Measurements from ENCODE around the gene SERPINH1.
"Not testable (repeated sequence)": the region's sequence is repeated elsewhere in the genome, so short reads cannot be mapped to it uniquely, and the experiment has no call there.

The SERPINH1 gene

DNA sequence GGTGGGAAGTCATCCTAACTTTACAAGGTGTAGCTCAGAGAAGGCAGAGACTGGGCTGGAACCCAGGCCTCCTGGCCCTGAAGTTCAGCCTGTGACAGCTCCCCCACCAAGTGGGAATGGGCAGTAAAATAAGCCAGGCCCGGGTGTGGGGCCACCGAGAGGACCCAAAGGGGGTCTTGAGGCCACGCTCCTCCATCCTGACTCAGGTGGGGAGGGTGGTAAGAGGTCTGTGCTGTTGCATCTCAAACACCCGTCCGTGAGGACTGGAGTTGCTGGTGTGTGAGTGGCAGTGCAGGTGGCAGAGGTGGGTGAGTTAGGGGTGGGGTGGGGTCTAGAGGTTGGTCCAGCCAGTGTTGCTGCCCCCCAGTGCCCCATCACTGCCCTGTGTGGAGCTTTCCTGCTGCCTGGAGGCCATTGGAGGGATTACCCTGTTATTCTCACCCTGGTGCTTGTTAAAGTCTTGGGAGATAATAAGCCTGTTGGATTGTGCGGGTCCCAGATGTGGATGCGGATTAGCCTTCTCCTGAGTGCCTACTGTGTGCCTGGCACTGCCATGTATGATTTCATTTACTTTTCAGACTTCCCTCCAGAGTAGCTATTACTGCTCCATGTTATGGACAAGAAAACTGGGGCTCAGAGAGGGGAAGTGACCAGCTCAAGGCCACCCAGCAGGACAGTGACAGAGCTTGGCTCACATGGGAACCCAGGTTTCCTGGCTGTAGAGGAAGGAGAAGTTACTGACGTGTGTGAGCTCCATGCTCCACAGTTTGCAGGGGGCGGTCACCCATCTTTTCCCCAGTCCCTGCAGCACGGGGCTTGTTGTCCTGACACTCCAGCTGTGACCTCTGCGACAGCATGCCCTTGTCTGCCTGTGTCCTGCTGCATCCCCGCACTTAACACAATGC, 12.9 kb downstream of the SERPINH1 start:
- peak; percentile 48 for DNase-seq (ENCODE audit: low spot score)

DNA sequence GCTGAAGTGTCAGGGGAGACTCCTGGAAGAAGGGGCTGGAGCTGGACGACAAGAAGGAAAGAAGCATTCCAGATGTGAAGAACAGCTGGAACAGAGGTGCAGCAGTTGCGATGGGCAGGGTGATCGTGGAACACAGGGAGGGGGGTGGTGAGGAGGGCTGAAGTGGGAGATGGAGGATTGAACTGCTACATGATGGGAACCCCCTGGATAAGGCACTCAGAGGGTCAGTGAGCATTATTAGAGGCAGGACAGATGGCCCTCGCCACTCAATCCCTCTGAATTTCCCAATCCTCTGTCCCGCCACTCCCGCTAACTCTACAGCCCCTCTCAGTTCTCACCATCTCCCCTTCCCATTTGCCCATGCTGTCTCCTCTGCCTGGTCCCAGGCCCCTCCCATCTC, 14.0 kb downstream of the SERPINH1 start:
- no peak for DNase-seq (ENCODE audit: low spot score)

DNA sequence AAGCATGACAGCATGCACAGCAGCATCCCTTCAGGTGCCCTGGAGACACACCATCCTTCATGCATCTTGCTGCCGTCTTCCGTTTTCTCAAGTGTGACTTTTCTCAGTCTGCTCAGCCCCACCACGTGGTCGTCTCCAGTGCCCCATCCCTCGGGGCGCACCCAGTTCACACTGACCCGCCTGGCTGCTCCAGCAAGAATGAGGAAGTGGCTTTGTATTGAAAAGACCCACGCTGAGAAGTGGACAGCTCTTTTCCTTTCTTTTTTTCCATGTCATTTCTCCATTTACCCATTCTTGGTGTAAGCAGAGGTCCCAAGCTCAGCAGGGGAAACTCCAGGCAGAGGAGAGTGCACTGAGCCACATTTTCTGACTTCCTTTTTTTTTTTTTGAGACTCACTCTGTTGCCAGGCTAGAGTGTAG, 14.5 kb downstream of the SERPINH1 start:
- DNase-seq (ENCODE audit: low spot score) = peak; percentile 69

DNA sequence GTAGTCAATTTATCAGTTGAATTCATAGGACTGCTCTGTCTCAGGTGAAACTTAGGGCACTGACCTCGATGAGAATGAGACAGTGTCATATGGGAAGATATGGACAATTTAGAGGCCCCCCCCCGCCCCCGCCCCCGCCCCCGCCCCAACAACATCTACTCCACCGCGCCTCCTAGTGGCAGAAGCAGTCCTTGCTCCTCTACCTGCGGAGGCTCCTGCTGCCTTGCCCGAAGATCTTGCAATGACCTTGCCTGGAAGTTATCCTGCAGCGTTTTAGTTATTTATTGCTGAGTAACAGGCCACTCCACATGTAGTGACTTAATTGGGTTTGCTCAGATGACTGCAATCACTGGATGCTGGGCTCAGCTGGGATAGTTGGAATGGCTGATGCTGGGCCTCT, 15.2 kb downstream of the SERPINH1 start:
- DNase-seq (ENCODE audit: low spot score) = peak; percentile 74

DNA sequence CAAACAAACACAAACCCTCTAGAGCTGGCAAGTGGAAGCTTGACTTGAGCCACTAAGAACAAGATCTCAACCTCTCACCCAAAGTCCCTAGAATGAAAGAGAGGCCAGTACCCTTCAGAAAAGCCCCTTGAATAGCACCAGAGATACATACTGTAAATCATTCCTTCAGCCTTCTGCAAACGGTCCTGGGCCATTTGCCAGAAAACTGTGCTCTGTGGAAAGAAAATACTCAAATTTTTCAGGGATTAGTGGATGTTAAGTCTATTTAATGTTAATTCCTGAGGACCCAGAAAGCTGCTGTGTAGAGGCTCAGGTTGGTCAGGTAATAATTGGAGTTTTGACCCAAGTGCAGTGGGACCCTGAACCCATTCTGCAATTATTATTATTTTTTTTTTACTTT, 16.9 kb downstream of the SERPINH1 start:
- no peak for DNase-seq (ENCODE audit: low spot score)

DNA sequence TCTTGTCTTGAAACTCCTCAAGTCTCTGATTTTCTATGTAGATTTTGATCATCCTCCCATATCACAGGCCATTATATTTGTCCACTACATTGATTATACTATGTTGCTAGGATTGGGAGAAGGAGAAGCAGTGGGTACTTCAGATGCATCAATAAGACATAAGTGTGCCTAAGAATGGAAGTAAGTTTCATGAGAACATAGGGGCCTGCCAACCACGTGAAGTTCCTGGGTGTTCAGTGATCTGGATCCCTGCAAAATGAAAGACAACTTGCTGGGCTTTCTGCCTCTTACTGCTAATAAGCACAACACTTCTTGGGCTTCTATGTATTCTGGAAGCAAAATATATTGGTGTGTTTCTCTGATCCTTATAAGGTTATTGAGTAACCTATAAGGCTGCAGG, 17.8 kb downstream of the SERPINH1 start:
- DNase-seq (ENCODE audit: low spot score) = no peak

DNA sequence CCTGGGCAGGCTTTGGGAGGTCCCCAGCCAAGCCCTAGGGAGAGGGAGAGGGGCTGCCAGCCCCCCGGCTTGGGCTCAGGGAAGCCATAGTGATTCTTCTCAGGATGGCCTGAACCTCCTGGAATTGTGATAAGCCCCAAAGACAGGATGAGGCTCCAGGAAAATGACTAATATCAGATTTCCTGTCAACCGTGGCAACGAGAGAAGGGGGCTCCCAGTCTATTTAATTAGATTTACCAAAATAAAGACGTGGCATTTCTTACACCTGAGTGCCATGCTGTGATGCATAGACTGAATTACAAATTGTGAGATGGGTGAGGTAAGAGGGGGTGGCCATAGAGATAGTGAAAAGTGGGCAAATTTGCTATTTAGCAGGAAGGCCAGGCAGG, 20.4 kb downstream of the SERPINH1 start:
- no peak for DNase-seq (ENCODE audit: low spot score)

DNA sequence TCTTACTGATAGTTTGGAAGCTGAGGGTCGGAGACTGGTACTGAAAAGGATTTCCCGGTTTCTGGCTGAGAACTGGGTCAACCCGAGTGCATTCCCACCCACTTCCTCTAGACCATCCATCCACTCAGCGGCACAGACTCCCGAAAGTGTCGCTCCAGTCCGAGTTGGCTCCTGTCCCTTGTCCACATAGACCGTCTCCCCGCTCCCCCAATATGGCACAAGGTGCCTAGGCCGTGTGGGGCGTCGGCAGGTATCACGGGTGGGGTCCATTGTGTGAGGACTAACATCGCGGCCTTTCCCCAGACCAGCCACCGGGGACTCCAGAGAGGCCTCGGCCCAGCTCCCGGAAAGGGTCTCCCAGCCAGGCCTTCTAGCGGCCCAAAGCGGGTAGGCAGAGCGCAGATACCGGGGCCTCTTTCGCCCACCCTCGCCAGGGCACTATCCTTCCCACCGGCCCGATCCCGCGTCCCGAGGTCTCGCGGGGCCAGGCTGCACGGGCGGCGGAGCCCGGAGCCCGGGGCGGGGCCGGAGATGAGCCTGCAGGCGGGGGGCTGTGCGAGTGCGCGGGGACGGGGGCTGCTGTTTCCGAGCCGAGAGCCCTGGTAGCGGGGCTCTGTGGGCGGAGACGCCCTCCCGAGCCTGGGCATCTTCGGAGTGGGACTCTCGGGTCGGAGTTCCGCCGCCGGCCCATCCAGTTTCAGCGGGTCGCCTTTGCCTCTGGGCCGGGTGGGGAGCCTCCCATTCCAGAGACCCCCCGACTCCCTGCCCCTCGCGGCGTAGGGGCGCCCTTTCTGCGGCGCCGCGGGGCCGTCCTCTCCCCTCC, 21.1 kb downstream of the SERPINH1 start:
- peak; percentile 93 for DNase-seq (ENCODE audit: low spot score)

DNA sequence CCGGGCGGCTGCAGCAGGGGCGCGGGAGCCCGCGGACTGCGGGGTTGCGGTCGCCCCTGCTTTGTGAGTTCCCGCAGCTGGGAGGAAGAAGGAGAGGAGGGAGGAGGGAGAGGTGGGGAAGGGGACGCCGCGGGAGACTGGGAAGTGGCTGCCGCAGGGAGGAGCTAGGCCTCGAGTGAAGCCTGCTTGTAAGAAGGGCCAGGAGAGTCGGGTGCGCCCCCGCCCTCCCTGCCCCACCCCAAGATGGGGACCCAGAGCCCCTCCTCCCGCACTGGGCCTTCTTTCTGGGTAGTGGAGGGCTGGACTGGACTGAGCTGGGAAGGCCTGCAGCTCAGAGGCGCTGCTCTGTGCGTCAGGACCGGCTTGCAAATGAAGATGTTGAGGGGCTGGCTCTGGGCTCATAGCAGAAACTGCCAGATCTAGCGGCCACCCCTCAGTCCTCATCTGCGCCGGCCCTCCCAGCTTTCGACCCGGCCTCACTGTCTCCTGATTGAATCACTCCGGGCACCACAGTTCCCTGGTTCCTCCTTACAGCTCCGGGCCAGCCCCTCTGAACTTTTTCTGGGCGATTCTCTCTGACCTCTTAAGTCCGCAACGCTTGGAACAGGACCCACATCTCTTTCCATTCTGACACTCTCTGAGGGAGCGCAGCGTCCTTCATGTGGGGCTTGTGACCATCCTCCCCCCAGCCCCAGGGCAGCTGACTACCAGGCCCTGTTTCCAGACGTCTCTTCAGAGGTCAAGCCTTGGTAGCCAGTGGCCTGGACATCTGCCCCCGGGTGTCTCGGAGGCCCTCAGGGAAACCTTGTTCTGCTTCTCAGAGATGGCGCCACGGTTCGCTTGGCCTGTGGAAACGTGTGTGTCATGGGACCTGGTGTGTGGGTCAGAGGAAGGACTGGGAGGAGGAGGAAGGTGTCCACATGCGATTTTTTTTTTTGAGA, 21.9 kb downstream of the SERPINH1 start:
- peak; percentile 86 for DNase-seq (ENCODE audit: low spot score)

DNA sequence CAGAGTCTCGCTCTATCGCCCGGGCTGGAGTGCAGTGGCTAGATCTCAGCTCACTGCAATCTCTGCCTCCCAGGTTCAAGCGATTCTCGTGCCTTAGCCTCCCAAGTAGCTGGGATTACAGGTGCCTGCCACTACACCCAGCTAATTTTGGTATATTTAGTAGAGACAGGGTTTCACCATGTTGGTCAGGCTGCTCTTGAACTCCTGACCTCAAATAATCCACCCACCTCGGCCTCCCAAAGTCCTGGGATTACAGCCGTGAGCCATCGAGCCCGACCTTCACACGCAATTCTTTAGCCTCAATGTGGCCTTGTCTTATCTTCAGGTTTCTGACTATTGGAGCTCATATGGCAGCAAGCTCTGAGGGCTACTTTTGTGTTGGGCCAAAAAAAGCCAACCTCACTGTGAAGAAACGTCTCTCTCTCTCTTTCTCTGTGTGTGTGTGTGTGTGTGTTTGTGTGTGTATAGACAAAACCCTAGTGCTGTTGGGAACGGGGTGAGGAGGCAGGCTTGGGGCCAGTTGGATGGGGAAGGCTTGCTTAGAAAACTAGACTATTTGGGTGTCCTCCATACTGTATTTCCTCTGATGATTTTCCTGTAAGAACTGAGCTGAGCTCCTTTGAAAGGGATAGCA, 22.7 kb downstream of the SERPINH1 start:
- not testable (repeated sequence) for DNase-seq (ENCODE audit: low spot score)

DNA sequence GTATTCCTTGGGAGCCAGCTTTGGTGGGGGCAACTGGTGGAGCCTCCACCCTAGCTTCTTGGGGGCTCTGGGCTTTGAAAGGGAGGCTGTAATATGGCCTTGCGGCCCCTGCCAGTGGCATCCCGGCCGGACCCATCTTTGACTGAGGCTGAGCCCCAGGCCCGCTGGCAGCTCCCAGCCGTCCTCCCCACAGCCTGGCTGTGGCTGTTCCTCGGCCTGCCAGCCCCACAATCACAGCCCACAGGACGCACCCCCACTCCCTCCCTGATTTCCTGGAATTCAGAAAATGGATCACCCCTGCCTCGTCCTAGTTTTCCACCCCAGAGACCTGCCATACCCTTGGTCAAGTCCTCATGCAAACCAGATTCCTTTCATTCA, 23.2 kb downstream of the SERPINH1 start:
- no peak for DNase-seq (ENCODE audit: low spot score)

DNA sequence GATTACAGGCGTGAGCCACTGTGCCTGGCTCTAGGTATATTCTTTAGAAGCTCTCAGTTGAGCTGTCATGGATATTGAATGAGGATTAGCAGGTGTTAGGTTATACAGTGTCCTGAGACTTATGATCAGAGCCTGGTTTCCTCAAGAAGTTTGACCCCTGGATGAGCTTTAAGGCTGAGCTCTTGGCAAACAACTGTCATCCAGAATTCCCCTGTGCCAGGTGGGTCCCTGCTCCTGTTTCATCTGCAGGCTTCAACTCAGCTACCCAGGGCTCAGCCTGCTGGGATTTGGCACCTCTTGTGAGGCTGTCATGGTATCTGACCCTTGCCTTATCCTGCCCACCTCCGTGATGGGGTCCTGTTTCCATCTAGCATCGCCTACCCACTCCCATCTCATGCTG, 24.3 kb downstream of the SERPINH1 start:
- DNase-seq (ENCODE audit: low spot score) = no peak

DNA sequence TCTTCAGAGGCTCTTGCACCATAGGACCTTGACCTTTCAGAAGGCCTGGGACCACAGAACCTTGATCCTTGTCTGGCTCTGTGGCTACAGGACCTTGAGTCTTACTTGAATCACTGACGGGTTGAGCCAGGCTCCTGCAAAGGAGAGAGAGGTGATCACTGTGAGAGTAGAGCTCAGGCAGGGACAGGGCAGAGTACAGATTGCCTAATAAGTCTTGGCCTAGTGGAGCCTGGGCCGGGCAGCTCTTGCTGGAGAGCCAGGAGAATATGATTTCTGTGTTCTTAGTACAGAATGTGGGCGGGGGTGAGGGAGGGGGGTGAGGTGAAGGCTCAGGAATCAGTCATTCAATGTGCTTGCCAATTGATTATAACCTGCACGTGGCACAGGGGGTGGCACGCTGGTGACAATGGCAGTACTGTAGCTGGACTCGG, 26.0 kb downstream of the SERPINH1 start:
- no peak for DNase-seq (ENCODE audit: low spot score)

DNA sequence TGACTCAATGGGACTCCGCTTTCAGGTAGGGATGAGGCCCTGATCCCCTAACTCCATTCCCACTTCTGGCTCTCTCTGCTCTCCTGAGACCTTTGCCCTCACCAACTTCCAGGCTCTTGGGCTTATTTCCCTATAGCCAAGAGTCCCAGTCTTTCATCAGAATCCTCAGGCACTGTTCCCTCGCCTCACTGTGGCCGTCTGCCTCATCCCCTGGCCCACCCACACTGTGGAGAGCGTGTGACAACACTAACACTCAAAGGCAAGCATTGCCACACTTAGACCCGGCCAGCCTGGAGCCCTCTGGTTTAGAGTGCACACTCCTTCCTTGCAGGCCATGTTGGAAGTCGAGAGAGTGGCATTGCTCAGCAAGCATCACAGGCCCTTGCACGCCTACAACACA, 27.0 kb downstream of the SERPINH1 start:
- DNase-seq (ENCODE audit: low spot score) = no peak

DNA sequence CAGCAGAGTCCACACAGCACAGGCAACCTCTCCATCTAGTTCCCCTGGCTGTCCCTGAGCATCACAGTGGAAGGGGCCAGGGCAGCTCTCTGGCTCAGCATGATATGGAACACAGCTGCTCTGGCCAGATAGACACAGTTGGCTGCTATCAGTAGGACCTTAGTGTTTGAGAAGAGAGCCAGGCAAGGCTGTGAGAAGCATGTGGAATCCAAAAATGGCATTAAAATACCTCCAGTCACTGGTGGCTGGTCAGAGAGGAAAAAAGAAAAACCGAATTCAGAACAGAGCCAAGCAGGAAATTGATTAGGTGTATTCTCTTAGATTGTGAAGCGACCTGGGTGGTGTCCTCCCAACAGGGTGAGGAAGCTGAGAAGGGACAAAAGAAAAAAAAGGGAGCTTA, 27.9 kb downstream of the SERPINH1 start:
- DNase-seq (ENCODE audit: low spot score) = no peak

DNA sequence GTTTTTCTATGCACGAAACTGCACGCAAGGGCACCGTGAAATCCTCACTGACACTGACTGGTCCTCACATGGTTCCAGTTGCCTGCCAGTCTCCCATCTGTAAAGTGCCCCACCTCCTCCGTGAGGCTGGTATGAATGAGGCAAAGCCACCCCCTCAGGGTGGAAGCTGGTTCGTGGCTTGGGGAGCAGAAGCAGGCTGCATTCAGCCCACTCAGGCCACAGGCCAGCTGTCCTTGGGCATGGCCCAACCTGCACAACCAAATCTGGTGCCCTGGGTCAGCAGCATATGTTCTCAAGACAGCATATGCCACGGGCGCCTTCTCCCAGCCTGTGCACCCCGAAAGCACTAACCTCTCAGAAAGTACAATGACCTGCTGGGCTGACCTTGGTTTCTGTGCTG, 29.3 kb downstream of the SERPINH1 start:
- no peak for DNase-seq (ENCODE audit: low spot score)

DNA sequence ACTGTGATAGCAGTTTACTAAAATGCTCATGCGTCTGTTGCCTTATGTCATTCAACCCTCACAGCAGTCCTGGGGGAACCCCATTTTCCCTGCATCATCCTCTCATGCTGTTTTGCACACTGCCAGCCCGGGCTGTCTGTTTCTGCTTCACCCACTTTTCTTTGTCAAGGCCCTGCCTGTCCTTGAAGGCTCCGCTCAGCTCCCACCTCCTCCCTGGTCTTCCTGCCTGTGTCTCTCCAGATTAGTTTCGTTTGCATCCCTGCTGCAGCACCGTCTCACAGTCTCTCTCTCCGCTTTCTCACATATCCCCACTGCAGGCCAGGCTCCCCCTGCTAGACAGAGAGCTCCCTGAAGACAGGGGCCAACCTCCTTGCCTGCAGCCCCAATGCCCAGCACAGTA, 29.9 kb downstream of the SERPINH1 start:
- no peak for DNase-seq (ENCODE audit: low spot score)

DNA sequence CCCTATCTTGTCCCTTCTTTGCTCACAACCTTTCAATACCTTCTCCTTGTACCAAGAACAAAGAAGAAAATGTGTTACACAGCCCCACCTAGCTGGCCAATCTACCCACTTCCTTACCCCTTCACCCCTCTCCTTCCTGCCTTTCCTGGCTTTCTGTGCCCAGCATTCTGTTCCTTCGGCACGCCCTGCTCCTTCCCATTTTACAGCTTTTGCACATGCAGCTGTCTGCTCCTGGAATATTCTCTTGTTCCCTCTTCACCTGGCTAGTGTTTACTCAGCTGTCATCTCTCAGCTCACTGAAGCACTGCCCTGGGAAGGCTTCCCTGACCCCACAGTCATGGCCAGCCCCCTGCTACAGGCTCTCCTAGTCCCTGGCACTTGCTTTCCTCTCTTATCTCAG, 30.7 kb downstream of the SERPINH1 start:
- DNase-seq (ENCODE audit: low spot score) = no peak

DNA sequence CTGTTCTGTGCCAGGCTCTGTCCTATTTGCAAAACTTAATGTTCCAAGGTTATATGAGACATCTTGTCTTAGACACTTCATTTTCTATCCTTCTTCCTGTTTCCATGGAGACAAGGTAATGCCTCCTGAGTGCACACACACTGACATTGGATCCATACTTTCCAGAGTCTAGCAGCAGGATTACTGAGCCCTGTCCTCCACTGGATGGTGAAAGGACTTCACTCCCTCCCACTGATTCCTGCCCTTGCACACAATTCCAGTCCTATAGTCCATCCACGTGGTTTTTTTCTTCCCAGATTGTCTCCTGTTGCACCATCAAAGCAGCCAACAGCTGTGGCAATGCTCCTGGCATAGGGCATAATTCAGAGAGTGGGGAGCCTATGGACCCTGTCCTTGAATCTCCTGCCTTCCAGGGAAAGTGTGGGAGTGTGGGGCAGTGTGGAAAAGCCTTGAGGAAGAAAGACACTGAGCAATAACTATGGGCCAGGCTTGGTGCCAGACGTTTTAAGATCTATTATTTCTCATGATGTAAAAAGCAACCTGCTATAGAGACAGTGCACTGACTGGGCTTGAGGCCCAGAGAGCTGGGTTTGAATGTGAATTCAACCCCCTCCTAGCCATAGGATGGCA, 31.3 kb downstream of the SERPINH1 start:
- DNase-seq (ENCODE audit: low spot score) = no peak

DNA sequence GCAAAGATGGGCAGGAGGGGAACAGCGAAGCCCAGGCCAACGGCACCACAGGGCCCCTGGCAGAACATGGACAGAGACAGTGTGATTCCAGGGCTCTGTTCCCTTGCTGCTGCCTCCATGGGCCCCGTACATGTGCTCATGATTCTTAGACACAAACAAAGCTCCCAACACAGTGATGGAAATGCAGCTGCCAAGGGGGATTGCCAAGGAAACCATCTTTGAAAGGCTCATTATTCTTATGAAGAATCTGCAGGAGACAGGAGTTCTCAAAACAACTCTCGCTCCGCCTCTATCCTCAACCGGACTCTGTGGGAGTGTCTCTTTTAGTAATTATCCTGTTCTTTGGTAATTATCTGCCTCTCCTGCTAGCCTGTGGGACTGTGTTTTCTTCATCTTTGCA, 32.2 kb downstream of the SERPINH1 start:
- no peak for DNase-seq (ENCODE audit: low spot score)

DNA sequence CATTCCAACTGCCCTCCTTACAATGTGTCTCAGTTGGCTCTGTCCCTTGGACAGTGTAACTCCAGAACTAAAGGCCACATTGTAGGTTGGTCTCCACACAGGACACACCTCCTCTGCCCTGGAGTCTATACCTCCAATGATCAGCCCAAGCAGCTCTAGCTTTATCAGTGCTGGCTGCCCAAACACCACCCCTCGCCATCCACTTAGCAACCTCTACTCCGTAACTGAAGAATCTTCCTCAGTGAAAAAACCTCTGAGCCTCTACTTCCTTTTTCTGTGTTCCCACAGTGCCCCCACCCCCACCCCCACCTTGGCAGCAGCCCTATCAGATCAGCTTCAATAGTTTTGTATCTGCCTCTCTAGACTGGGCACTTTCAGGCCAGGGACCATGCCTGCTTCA, 33.4 kb downstream of the SERPINH1 start:
- DNase-seq (ENCODE audit: low spot score) = no peak

All from AG20443 (cell line).